Measurements from ENCODE around the gene DSC3.

- TF ChIP-seq, protein P1, sequence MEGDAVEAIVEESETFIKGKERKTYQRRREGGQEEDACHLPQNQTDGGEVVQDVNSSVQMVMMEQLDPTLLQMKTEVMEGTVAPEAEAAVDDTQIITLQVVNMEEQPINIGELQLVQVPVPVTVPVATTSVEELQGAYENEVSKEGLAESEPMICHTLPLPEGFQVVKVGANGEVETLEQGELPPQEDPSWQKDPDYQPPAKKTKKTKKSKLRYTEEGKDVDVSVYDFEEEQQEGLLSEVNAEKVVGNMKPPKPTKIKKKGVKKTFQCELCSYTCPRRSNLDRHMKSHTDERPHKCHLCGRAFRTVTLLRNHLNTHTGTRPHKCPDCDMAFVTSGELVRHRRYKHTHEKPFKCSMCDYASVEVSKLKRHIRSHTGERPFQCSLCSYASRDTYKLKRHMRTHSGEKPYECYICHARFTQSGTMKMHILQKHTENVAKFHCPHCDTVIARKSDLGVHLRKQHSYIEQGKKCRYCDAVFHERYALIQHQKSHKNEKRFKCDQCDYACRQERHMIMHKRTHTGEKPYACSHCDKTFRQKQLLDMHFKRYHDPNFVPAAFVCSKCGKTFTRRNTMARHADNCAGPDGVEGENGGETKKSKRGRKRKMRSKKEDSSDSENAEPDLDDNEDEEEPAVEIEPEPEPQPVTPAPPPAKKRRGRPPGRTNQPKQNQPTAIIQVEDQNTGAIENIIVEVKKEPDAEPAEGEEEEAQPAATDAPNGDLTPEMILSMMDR (IDR thresholded peaks at IDR 0.05), result no peak
- TF ChIP-seq POLR2A (IDR thresholded peaks at IDR 0.05), result no peak
- no peak for TF ChIP-seq POLR2AphosphoS5 (IDR thresholded peaks at IDR 0.05)
These were observed 29.6 kb upstream of the DSC3 start for GRCh38 chr18:31072175-31072574.
